GM23338 (cell line): Measurements from ENCODE around the gene PCSK6.

ENCODE experiments used
- CREB1 ChIP-seq: fragments of 250-450 bp; sonication (Bioruptor Pico); IDR thresholded peaks from 2 replicates; pipeline ENCODE4 v1.5.0; 2020; ENCODE audit warnings: low read depth, mild to moderate bottlenecking, moderate library complexity
- EZH2 ChIP-seq: fragments of 200-600 bp; sonication (generic); IDR thresholded peaks from one replicate; pipeline ENCODE4 v1.8.0; 2017; ENCODE audit warnings: antibody characterized with exemption, mild to moderate bottlenecking, low read depth; ENCODE audit not compliant: unreplicated experiment
- EZH2phosphoT487 ChIP-seq: fragments of 200-600 bp; sonication (generic); IDR thresholded peaks from one replicate; pipeline ENCODE4 v1.8.1; 2018; ENCODE audit warnings: antibody characterized with exemption; ENCODE audit not compliant: unreplicated experiment
- POLR2AphosphoS5 ChIP-seq: IDR thresholded peaks from 2 replicates; pipeline ENCODE4 v1.6.1; 2016; ENCODE audit warnings: antibody characterized with exemption, low read depth
- STAT1 ChIP-seq: IDR thresholded peaks from one replicate; pipeline ENCODE4 v1.6.1; 2016; ENCODE audit warnings: antibody characterized with exemption; ENCODE audit not compliant: unreplicated experiment
- TF ChIP-seq, protein P1 (sequence below), 2 experiments: fragments of 200-600 bp in 1 of 2; sonication (generic) in 1 of 2; conservative IDR thresholded peaks; 2 replicates each; pipeline versions ENCODE4 v1.5.1 to v1.6.1; 2016 to 2017; ENCODE audit warnings: antibody characterized with exemption in 2 of 2, low read depth in 2 of 2, mild to moderate bottlenecking in 2 of 2, moderate library complexity in 1 of 2

DNA sequence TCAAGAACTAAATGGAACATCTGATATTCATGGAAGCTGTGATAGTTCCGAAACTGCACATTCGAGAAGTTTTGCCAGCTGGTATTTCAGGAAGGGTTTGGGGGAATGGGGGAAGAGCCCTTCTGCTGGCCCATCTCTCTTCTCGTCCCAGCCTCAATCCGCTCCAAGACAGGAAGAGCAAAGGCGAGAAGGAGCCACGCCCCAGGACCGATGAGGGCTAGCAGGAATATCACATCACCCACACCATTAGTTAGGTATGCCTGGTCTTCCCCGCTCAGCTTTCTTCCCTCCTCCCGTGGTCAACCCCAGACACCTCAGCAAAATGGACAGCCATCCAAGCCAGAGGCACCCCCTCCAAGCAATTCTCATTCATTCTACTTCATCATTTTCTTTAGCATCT is 14.9 kb upstream of the PCSK6 start:
- TF ChIP-seq STAT1 = no peak
- no peak for TF ChIP-seq CREB1
- TF ChIP-seq, protein P1, sequence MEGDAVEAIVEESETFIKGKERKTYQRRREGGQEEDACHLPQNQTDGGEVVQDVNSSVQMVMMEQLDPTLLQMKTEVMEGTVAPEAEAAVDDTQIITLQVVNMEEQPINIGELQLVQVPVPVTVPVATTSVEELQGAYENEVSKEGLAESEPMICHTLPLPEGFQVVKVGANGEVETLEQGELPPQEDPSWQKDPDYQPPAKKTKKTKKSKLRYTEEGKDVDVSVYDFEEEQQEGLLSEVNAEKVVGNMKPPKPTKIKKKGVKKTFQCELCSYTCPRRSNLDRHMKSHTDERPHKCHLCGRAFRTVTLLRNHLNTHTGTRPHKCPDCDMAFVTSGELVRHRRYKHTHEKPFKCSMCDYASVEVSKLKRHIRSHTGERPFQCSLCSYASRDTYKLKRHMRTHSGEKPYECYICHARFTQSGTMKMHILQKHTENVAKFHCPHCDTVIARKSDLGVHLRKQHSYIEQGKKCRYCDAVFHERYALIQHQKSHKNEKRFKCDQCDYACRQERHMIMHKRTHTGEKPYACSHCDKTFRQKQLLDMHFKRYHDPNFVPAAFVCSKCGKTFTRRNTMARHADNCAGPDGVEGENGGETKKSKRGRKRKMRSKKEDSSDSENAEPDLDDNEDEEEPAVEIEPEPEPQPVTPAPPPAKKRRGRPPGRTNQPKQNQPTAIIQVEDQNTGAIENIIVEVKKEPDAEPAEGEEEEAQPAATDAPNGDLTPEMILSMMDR (conservative IDR thresholded peaks at IDR 0.05; ENCODE audit: low read depth in 2 of 2) = no peak
- no peak for TF ChIP-seq EZH2
- no peak for TF ChIP-seq EZH2phosphoT487
- no peak for TF ChIP-seq POLR2AphosphoS5
